Raji (cell line): Measurements from ENCODE around the gene CYP46A1.
A peak's percentile ranks its signal among the peaks of the same experiment; 100 is the strongest.

ENCODE experiments used
- POLR2A ChIP-seq: IDR thresholded peaks from 2 replicates; pipeline ENCODE4 v1.6.1; 2011; ENCODE audit warnings: low read depth, low read length, control low read depth; ENCODE audit not compliant: insufficient read depth

The CYP46A1 gene

DNA sequence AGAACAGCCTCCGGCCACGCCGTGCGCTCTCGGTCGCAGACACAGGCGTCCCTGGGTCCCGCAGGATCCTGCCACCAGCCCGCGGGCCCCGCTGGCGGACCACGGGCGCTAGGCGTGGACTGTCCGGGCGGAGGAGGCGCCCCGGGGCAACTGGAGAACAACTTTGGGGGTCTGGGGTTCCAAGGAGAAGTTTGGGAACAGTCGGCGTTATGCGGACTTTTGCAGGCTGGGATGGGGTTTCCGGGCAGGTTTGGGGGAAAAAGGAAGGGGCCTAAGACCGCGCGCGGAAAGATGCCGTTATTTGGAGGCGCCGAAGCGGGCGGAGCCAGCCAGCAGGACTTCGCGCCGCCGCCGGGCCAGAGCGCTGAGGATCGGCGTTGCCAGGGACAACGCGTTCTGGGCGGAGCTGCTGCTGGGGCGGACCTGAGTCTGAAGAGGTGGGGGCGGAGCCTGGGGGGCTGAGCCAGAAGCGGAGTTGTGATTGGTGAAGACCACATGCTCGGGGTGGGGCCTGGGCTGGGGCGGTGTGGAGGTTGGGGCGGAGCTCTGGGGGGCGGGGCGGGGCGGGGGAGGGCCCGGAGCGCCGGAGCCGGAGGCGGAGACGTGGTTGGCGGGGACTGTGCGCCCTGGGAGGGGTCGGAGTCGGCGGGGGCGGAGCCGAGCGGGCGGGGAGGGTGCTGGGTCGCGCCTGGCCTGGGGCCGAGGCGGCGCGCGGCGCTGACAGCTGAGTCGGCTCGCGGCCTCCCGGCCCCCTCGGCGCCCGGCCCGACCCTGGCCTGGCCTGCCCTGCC lies at the start of gene CYP46A1:
Gene CYP46A1, plus strand, starts transcription at position 680 of the 791 bp plus-strand sequence. CDS start 120 bp downstream, outside the sequence.
- TF ChIP-seq POLR2A: peak; percentile 54

DNA sequence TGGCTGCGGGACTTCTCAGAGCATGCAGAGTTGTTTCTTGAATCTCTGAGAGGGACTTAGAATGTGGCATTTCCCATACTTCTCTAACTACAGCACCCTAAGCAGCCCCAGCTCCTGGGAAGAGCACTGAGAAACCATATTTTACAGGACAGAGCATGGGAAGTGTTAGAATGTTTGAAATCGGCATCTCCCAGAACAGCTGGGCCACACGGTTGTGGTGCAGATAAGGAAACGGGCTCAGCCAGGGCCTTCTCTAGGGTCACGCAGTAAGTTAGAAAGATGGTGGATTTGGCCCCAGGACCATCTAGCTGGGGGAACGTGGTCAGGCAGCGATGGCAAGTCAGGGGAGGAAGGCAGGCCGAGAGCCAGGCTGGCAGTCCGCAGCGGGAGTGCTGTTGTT lies 49.7 kb upstream of the CYP46A1 start:
- TF ChIP-seq POLR2A: no peak

DNA sequence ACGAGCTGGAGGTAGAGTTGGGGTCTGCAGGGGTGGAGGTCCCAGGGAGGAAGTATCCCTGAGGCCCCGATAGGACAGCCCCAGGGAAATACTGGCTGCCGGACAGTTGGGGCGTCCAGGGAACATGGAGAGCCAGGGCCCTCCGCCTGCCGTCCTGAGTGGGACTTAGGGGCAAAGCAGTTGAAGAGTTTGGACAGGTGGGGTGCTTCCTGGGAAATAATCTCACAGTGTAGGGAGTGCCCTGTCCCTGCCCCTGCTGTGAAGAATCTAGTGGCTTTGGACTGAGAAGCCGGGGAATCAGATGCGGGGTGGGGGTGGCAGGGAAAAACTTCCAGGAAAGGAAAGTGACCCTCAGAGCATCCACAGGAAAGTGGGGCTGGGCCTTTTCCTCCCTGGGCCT lies 49.0 kb upstream of the CYP46A1 start:
- no peak for TF ChIP-seq POLR2A

DNA sequence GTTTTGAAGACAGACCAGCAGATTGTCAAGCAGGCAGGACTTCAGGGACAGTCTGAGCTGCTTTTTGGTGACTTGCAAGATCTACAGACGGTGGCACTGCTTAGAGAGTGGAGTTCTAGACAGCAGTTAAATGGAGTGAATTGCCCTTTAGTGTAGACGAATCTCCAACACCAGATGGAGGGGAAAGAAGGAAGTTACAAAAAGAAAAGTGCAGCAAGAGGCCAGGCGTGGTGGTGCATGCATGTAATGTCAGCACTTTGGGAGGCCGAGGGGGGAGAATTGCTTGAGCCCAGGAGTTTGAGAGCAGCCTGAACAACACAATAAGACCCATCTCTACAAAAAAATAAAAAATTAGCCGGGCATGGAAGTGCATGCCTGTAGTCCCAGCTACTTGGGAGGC lies 47.6 kb upstream of the CYP46A1 start:
- no peak for TF ChIP-seq POLR2A

DNA sequence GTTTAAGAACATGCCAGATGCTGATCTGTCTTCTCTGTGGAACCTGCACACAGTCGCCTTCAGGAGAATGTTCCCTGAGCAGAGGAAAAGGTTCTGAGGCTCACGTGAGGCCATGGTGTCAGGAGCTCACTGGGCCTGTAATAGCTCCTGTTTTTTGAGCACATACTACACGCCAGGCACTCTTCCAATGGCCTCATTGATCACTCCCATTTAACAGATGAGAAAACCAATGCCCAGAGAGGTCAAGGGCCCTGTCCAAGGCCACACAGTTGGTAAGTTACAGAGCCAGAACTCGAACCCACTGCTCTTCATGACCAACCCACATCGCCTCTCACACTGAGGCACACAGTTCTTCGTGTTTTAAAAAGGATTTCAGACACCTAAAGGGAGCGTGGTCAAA lies 46.5 kb upstream of the CYP46A1 start:
- no peak for TF ChIP-seq POLR2A

DNA sequence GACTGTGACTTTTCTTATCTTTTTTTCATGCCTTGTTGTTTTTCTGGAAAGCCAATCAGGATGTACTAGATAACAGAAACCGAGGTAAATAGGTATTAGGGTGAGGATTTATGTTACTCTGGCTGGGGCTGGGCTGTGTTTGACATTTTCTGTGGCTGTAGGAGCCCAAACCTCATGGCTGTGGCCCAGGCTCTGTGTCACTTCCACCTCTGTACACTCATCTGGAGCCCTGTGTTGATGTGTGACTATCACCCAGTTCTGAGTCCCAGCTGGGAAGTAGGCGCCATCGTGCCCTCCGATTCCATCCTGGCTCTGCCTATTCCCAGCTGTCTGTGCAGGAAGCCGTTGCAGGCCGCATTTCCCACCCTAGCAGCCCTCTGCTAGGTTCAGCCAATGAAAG lies 40.8 kb upstream of the CYP46A1 start:
- no peak for TF ChIP-seq POLR2A

DNA sequence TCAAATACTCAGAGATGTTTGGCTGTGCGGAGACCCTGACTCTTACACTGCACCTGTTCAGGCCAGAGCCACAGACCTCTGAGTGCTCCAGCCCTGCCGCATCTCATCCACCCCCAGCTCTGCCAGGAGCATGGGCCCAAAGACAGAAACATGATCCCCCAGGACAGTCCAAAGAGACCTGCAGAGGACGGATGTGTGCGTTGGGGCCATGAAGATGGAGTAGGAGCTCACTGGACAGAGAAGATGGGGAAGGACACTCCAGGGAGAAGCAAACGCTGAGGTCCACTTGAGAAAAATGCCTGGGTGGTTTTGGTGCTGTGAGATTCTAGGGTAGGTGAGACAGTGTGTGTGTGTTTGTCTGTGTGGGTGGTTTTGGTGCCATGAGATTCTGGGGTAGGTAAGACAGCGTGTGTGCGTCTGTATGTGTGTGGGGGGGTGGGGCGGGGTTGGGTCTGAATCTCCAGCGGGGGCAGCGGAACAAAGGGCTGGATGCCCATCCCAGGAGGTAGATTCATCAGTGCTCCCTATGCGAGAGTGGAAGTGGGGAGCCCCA lies 40.0 kb upstream of the CYP46A1 start:
- TF ChIP-seq POLR2A: no peak

DNA sequence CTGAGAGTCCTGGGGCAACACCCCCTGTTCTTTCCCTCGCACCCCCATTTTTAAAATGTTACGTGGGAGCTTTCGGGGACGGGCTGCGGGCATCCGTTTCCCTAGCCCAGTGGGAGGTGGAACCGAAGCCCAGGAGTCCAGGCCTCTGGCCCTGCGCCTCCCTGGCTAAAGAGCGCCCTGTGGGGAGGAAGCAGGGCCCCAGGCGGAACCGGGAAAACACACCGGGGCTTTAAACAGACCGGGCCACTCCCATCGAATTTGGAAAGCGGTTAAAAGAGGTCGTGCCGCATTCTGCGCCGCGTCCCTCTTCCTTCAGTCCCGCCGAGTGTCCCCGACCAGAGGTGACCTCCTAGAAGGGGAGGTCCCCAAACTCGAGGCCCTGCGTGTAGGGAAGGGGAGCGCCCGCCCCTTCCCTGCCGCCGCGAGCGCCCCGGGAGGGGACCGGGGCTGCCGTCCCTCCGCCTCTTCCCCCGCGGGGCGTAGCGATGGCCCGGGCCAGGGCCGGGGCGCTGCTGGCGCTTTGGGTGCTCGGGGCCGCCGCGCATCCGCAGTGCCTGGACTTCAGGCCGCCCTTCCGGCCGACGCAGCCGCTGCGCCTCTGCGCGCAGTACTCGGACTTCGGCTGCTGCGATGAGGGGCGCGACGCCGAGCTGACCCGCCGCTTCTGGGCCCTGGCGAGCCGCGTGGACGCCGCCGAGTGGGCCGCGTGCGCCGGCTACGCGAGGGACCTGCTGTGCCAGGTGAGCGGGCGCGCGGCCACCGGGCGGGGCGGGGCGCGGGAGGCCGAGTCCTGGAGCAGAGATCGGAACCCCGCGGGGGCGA lies 39.2 kb upstream of the CYP46A1 start, which contains the start of gene HHIPL1:
Gene HHIPL1, plus strand, starts transcription at position 407 of the 822 bp plus-strand sequence. Its CDS starts 79 bp downstream, at position 486.
- TF ChIP-seq POLR2A: no peak

DNA sequence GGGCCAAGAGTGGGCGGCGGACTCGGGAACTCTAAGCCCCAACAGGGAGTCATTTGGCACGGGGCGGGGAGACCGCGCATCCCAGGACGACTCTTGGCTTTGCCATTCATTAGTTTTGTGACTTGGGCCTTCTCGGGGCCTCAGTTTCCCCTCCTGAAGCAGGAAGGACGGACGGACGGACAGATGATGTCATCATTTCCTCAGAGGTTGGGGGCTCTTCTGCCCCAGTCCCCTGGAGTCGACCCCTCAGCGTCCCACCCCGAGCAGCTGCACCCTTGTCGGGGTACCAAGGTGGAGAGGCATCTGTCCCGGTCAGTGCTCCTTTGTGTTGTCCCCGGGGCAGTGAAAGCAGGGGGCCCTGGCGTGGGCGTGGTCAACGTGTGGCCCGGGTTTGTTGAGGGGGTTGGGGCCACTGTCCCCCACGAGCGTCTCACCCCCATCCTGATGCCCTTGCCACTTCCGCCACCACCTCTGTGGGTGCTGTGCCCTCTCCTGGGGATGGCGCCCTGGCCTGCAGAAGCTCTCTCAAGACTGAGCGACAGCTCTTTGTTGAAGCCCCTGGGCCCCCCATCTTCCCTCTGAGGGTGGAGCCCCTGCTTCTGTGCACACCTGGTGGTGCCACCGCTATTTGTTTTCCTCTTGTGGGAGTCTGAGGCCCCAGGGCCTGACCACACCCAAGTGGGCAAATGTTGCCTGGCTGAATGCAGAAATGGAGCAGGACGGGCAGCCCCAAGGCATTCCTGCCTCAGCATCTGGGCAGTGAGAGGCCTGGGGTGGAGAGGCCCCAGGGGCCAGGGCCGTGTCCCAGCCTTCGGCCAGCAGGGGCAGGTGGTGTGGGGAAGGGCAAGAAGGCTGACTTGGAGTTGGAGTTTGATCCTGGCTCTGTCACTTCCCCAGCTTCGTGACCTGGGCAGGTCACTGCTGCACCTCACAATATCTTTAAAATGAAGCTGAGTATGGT lies 38.3 kb upstream of the CYP46A1 start:
- TF ChIP-seq POLR2A: no peak

DNA sequence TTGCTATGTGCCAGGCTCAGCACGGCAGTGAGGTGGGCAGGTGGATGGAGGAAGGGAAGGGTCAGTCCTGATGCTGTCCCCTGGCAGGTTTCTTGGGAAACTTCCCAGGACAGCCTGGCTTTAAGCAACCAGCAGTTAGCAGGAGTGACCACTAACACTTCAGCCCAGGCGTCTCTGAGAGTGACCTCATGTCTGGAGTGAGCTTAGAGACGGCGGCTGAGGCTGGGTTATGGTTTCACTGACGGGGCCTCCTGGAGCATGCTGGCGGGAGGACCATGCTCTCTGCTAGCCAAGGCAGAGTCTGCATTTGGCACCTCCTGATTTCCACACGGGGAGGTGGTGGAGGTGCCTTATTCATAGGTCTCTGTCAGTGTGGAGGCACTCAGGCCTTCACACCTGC lies 36.7 kb upstream of the CYP46A1 start:
- no peak for TF ChIP-seq POLR2A

DNA sequence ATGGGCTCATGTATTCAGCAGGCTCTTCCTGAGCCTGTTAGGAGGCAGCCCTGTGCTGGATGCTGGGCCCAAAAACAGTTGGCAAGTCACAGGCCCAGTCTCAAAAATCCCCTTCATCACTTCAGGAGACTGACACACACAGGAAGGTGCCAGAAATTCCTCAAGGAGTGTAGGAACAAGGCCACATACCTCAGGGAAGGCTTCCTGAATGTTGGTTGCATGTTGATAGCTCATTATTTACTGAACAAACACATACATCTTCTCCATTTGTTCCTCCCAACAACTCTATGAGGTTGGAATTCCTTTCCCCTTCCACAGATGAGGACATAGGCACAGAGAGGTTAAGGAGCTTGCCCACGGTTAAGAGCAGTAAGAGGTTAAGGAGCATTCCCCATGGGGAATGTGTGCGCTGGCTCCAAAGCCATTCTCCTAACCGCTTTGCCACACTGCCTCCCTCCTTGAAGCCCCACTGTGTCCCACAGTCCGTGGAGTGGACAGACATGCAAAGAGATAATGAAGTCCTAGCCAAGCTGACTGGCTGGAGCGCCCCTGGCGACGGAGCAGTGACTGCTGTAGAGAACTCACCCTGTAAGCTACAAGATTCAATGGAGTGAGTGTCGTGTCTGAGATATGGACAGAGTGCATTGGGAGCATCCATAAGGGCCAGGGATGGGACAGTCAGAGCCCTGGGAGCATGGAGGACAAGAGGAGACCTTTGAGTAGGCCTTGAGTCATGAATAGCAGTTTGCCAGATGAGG lies 35.9 kb upstream of the CYP46A1 start:
- no peak for TF ChIP-seq POLR2A

DNA sequence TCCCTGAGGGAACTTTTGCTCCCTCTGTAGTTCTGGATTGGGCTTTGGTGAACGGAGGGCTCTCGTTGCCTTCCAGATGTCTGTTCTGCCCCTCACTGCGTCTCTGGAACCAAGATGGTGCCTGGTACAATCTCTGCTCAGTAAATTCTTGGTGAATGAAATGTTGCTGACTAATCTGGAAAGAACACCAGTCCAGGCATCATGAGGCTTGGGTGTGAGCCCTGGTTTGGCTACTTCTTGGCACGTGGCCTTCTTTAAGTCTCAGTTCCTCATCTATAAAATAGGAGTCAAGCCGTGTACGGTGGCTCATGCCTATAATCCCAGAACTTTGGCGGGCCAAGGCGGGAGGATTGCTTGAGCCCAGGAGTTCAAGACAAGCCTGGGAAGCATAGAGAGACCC lies 34.9 kb upstream of the CYP46A1 start:
- no peak for TF ChIP-seq POLR2A

DNA sequence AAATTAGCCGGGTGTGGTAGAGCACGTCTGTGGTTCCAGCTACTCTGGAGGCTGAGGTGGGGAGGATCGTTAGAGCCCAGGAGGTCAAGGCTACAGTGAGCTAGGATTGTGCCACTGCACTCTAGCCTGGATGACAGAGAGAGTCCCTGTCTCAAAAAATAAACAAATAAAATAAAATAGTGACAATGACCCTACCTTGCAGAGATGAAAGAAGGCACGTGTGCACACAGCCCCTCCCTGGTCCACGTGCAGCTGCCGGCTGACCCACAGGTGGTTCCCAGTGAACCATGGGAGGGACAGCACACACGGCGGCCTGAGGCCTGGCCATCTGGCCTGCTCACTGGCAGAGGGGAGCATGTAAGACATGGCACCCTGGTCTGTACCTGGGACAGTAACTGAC lies 34.5 kb upstream of the CYP46A1 start:
- TF ChIP-seq POLR2A: no peak

DNA sequence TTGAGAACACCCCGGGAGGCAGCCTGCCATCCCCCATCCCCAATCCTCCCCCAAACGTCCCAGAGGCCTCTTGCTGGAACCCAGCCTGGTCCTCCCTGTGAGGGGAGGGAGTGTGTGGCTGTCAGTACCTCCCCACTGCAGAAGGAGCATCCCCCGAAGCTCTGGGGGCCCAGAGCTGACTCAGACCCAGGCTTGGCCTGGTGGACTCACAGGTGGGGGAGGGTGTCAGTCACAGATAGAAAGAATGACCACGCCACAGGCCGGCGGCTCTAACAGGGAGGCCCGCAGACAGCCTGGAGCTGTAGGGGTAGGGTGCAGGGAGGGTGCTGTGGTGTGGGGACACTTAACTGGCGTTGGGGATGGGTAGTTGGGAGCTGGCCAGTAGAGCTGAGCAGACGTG lies 33.9 kb upstream of the CYP46A1 start:
- no peak for TF ChIP-seq POLR2A
